Spleen (tissue), 11 donors: Measurements from ENCODE around the gene C15orf62. TPM values are rescaled to one million over a fixed set of nuclear protein-coding genes. Genes with fewer than 3 reads are reported as not detected.

Experiments
- DNase-seq: peaks from one replicate; pipeline ENCODE4 v3.0.0-alpha.2; 2020
- H3K27ac ChIP-seq, 8 donors: fragments of 200-600 bp; sonication (generic) in 7 of 8; 1 replicate in 4 of 8; 2 replicates in 4 of 8; pipeline versions ENCODE4 v1.5.0 to v1.8.0; 2016 to 2021; ENCODE audit warnings: inconsistent platforms in 4 of 8, mild to moderate bottlenecking in 4 of 8, moderate library complexity in 1 of 8
- H3K27me3 ChIP-seq, 7 donors: fragments of 200-600 bp; sonication (generic) in 6 of 7; replicated peaks in 1 of 7; 1 replicate in 4 of 7; 2 replicates in 3 of 7; pipeline versions ENCODE4 v1.5.0 to v1.8.0; 2016 to 2021; ENCODE audit warnings: inconsistent platforms in 3 of 7, mild to moderate bottlenecking in 1 of 7
- H3K36me3 ChIP-seq, 6 donors: fragments of 200-600 bp; sonication (generic) in 5 of 6; 1 replicate in 4 of 6; 2 replicates in 2 of 6; pipeline versions ENCODE4 v1.5.0 to v1.8.0; 2016 to 2021; ENCODE audit warnings: inconsistent platforms in 2 of 6
- H3K4me1 ChIP-seq, 6 donors: fragments of 200-600 bp; sonication (generic) in 5 of 6; 1 replicate in 3 of 6; 2 replicates in 3 of 6; pipeline versions ENCODE4 v1.5.0 to v1.8.0; 2016 to 2021; ENCODE audit warnings: inconsistent platforms in 3 of 6
- H3K4me3 ChIP-seq, 8 donors: fragments of 200-600 bp; sonication (generic) in 7 of 8; 1 replicate in 4 of 8; 2 replicates in 4 of 8; pipeline versions ENCODE4 v1.5.0 to v1.8.0; 2016 to 2021; ENCODE audit warnings: inconsistent platforms in 4 of 8, mild to moderate bottlenecking in 4 of 8, moderate library complexity in 2 of 8
- H3K9me3 ChIP-seq, 8 donors: fragments of 200-600 bp; sonication (generic) in 7 of 8; 1 replicate in 4 of 8; 2 replicates in 4 of 8; pipeline versions ENCODE4 v1.5.0 to v1.8.0; 2016 to 2021; ENCODE audit warnings: inconsistent platforms in 4 of 8
- CTCF ChIP-seq, 11 experiments: fragments of 200-600 bp in 7 of 11; fragments of 450-650 bp in 4 of 11; sonication (generic) in 4 of 11; IDR thresholded peaks in 8 of 11; conservative IDR thresholded peaks in 3 of 11; 1 replicate in 7 of 11; 2 replicates in 4 of 11; pipeline versions ENCODE4 v1.4.0 to v1.8.0; 2016 to 2021; ENCODE audit warnings: antibody characterized with exemption in 11 of 11, inconsistent platforms in 4 of 11, mild to moderate bottlenecking in 1 of 11
- POLR2A ChIP-seq, 3 donors: fragments of 450-650 bp; IDR thresholded peaks; one replicate each; pipeline ENCODE4 v1.5.1; 2017; ENCODE audit warnings: antibody characterized with exemption in 3 of 3, mild to moderate bottlenecking in 1 of 3
- POLR2AphosphoS5 ChIP-seq, 3 donors: sonication (generic); formaldehyde crosslinking; IDR thresholded peaks; one replicate each; pipeline ENCODE4 v1.5.1; 2017; ENCODE audit warnings: antibody characterized with exemption in 3 of 3
- WGBS, 5 donors: extraction: QIAGEN DNeasy Blood & Tissue Kit in 3 of 5; methylation state at CpG; one replicate each; pipeline versions ENCODE4 v1.1.5 to v1.1.7; 2013 to 2018; 5-methylcytosine and 5-hydroxymethylcytosine counted together
- intact Hi-C: fragments of 100-400 bp; cut with DNase I; formaldehyde crosslinking; loops from one replicate; pipeline ENCODE4 v1.15.0; 2023; ENCODE audit warnings: low total_unique reads
- polyA plus RNA-seq, 3 donors: library from polyadenylated mRNA; stranded (reverse); fragments of 200-250 nt; gene quantifications; one replicate each; pipeline ENCODE4 v1.2.1, GENCODE V29; 2013
- total RNA-seq, 7 donors: library from RNA; depleted of rRNA in 3 of 7; stranded (reverse); fragments of >200 nt in 3 of 7; fragmentation: NEBNext Ultra II Directional in 4 of 7; extraction: Animal tissue kit (Norgen Biotek cat#: 25700) in 4 of 7; gene quantifications; one replicate each; pipeline versions ENCODE4 v1.1.0 to v1.2.1, GENCODE V29; 2016 to 2021
- donor health status: healthy with polysubstance abuse.
- donor health status: DM: no; HTN: no; CAD: no; lungs with moderate emphysema.
- donor health status: DM: no; HTN: no; CAD: no.
- donor health status: Bipolar disorder and iron deficiency.
- donor health status: healthy.
- donor health status: DM: no; HTN: no; CAD: no.
- donor health status: DM: yes; HTN: yes; CAD: no.

Gene C15orf62
- total and polyA plus RNA-seq, 10 donors: 0.20 to 0.66 (median 0.38) TPM; not detected in 1

- Histone ChIP-seq H3K4me3 (no peak overlapping the region), H3K4me1 (peaks cover 0 to 30% (median 12%) of the 10 kb centered on the region in 6 donors), H3K27ac (no peak overlapping the region), H3K27me3 (no peaks in the 10 kb centered on the region), H3K9me3 (no peaks in the 10 kb centered on the region), H3K36me3 (peaks cover 0 to 36% (median 23%) of the 10 kb centered on the region in 6 donors)
- WGBS, 5 donors: 54 to 63% (median 58%) methylated on average over 8 of the region's 8 CpGs
- TF ChIP-seq CTCF (IDR thresholded peaks at IDR 0.05 in 8 of 11, conservative IDR thresholded peaks at IDR 0.05 in 3 of 11): peak; percentile 56 to 89 (median 83)
- no peak for TF ChIP-seq POLR2A (IDR thresholded peaks at IDR 0.05)
- peak; percentile 28 to 71 (median 34) for TF ChIP-seq POLR2AphosphoS5 (IDR thresholded peaks at IDR 0.05)
- intact Hi-C loops: loop anchor here (2.0 kb wide), 1 partner anchor 104 kb away; no protein-coding TSS in a partner anchor
- peak; percentile 94 for DNase-seq
Measured at GRCh38 chr15:40782609-40783227, 12.9 kb downstream of the C15orf62 start.

DNA sequence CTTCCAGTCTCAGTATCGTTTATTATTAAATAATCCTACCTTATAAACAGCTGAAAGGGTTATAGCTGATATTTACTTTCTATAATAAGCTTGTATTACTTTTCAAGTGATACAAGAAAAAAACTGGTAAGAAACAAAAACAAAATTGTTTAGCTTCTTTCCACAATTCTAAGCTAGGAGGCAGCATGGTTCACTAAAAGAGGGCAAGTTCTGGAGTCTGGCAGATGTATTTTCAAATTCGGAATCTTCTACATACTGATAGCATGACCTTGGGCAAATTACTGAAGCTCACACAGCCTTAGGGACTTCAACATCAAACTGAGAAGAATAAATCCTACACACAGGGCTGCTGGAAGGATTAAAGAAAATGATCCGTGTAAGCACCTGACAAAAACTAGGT lies 15.4 kb downstream of the C15orf62 start:
- Histone ChIP-seq H3K4me1 (peaks cover 0 to 55% (median 23%) of the 10 kb centered on the region in 6 donors), H3K27ac (no peak overlapping the region), H3K36me3 (peaks cover 0 to 11% (median 0%) of the 10 kb centered on the region in 6 donors), H3K9me3 (no peaks in the 10 kb centered on the region), H3K4me3 (no peak overlapping the region), H3K27me3 (no peaks in the 10 kb centered on the region)
- intact Hi-C loops: no loop called here
- DNase-seq: no peak
- WGBS, 5 donors: 78 to 90% (median 84%) methylated on average over 3 of the region's 3 CpGs
- TF ChIP-seq POLR2AphosphoS5 (IDR thresholded peaks at IDR 0.05): no peak
- no peak for TF ChIP-seq CTCF (IDR thresholded peaks at IDR 0.05 in 8 of 11, conservative IDR thresholded peaks at IDR 0.05 in 3 of 11)
- no peak for TF ChIP-seq POLR2A (IDR thresholded peaks at IDR 0.05)

- Histone ChIP-seq H3K9me3 (no peaks in the 10 kb centered on the region), H3K36me3 (peaks cover 0 to 17% (median 2%) of the 10 kb centered on the region in 6 donors), H3K27me3 (no peaks in the 10 kb centered on the region), H3K4me1 (peaks cover 0 to 58% (median 23%) of the 10 kb centered on the region in 6 donors), H3K27ac (no peak overlapping the region), H3K4me3 (no peak overlapping the region)
- intact Hi-C loops: no loop called here
- WGBS, 5 donors: 91 to 99% (median 97%) methylated on average over 2 of the region's 2 CpGs
- DNase-seq: no peak
- TF ChIP-seq POLR2A (IDR thresholded peaks at IDR 0.05): no peak
- TF ChIP-seq CTCF (IDR thresholded peaks at IDR 0.05 in 8 of 11, conservative IDR thresholded peaks at IDR 0.05 in 3 of 11): no peak
- TF ChIP-seq POLR2AphosphoS5 (IDR thresholded peaks at IDR 0.05): no peak
Measured at GRCh38 chr15:40785814-40786213, 16.0 kb downstream of the C15orf62 start.

GRCh38 chr15:40787344-40787841 lies 17.6 kb downstream of the C15orf62 start:
- Histone ChIP-seq H3K36me3 (peaks cover 0 to 32% (median 7%) of the 10 kb centered on the region in 6 donors), H3K4me1 (peaks cover 0 to 57% (median 23%) of the 10 kb centered on the region in 6 donors), H3K9me3 (no peaks in the 10 kb centered on the region), H3K4me3 (no peak overlapping the region), H3K27ac (peak overlapping the region in 3 of 8 donors; percentile 5 to 21 (median 7)), H3K27me3 (no peaks in the 10 kb centered on the region)
- DNase-seq: no peak
- intact Hi-C loops: no loop called here
- TF ChIP-seq POLR2A (IDR thresholded peaks at IDR 0.05) (no peak), POLR2AphosphoS5 (IDR thresholded peaks at IDR 0.05) (no peak), CTCF (IDR thresholded peaks at IDR 0.05 in 8 of 11, conservative IDR thresholded peaks at IDR 0.05 in 3 of 11) (no peak)
- WGBS, 5 donors: 17 to 51% (median 19%) methylated on average over 3 to 4 of the region's 4 CpGs
